Measurements from ENCODE around the gene CREBRF. TPM values are rescaled to one million over a fixed set of nuclear protein-coding genes. Genes with fewer than 3 reads are reported as not detected.

CREBRF gene
- 22.3 and 23.8 TPM in 2 replicates for total RNA-seq
- long read RNA-seq, full-length matches to known transcripts = 6 of 26 reads
- long read RNA-seq, partial matches to known transcripts = 14 of 26 reads
- long read RNA-seq, other reads (novel, unspliced or antisense) = 6 of 26 reads

- Mint-ChIP-seq H3K9me3 (ENCODE audit: unreplicated experiment) (no peaks in the 10 kb centered on the region), H3K27me3 (ENCODE audit: unreplicated experiment) (no peaks in the 10 kb centered on the region)
- TF ChIP-seq CTCF (IDR thresholded peaks at IDR 0.05) = no peak
Observed at GRCh38 chr5:173055983-173056782, at the start of gene CREBRF. CREBRF (plus strand) TSS chr5:173056352; CDS start chr5:173080776, 24,424 bp downstream.

GRCh38 chr5:173010021-173010420 is 46.1 kb upstream of the CREBRF start:
- Mint-ChIP-seq H3K27me3 (ENCODE audit: unreplicated experiment) (no peaks in the 10 kb centered on the region), H3K36me3 (ENCODE audit: unreplicated experiment) (peaks cover 4% of the 10 kb centered on the region), H3K4me3 (ENCODE audit: unreplicated experiment) (no peak overlapping the region), H3K4me1 (ENCODE audit: unreplicated experiment) (peaks cover 24% of the 10 kb centered on the region), H3K9me3 (ENCODE audit: unreplicated experiment) (no peaks in the 10 kb centered on the region), H3K27ac (ENCODE audit: unreplicated experiment) (no peak overlapping the region)
- DNase-seq (ENCODE audit: extremely low spot score, unreplicated experiment) = no peak
- no peak for TF ChIP-seq CTCF (IDR thresholded peaks at IDR 0.05)

More at GRCh38 chr5:173055983-173056782, at the start of gene CREBRF:
- H3K4me3 Mint-ChIP-seq (ENCODE audit: unreplicated experiment) = peak within 1 kb of the TSS; percentile 95
- H3K4me1 Mint-ChIP-seq (ENCODE audit: unreplicated experiment) = peaks cover 29% of the 10 kb centered on the region
- H3K36me3 Mint-ChIP-seq (ENCODE audit: unreplicated experiment) = no peaks in the 10 kb centered on the region
- peak within 1 kb of the TSS; percentile 96 for H3K27ac Mint-ChIP-seq (ENCODE audit: unreplicated experiment)
- peak; percentile 99 for DNase-seq (ENCODE audit: extremely low spot score, unreplicated experiment)

DNA sequence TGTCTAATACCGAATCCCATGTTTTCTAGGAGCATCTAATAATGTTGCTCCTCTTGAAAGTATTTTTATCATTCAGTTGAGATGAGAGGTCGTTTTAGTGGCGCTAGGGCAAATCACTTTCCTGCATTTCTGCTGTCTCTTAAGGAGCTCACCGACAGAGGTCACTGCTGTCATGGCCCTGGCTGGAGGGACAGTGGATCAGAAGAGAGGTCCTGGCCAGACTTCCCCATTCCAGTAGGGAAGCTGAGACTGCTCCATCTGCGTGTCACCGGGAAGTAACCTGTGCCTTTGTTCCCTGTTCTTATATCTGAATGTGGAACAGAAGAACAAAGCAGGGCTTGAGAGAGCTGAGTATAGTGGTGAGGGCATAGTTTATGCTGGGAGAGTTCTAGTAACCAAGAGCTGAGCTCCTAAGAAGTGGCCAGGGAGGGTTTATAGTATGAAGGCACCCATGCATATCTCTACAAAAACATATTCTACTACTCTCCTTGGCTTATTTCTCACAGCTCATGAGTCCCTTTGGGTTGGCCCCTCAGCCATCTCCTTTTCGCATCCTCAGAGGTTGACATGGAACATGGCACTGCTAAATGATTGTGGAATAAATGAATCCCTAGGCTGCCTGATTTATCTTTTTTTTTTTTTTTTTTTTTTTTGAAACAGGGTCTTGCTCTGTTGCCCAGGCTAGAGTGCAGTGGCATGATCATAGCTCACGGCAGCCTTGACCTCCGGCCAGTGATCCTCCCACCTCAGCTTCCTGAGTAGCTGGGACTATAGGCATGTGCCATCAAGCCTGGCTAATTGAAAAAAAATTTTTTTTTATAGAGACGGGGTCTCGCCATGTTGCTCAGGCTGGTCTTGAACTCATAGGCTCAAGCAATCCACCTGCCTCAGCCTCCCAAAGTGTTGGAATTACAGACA is 45.3 kb upstream of the CREBRF start:
- DNase-seq (ENCODE audit: extremely low spot score, unreplicated experiment) = no peak
- Mint-ChIP-seq H3K4me1 (ENCODE audit: unreplicated experiment) (peaks cover 27% of the 10 kb centered on the region), H3K4me3 (ENCODE audit: unreplicated experiment) (no peak overlapping the region), H3K36me3 (ENCODE audit: unreplicated experiment) (peaks cover 4% of the 10 kb centered on the region), H3K27ac (ENCODE audit: unreplicated experiment) (peak overlapping the region; percentile 49), H3K9me3 (ENCODE audit: unreplicated experiment) (no peaks in the 10 kb centered on the region), H3K27me3 (ENCODE audit: unreplicated experiment) (no peaks in the 10 kb centered on the region)
- TF ChIP-seq CTCF (IDR thresholded peaks at IDR 0.05) = peak; percentile 32

DNA sequence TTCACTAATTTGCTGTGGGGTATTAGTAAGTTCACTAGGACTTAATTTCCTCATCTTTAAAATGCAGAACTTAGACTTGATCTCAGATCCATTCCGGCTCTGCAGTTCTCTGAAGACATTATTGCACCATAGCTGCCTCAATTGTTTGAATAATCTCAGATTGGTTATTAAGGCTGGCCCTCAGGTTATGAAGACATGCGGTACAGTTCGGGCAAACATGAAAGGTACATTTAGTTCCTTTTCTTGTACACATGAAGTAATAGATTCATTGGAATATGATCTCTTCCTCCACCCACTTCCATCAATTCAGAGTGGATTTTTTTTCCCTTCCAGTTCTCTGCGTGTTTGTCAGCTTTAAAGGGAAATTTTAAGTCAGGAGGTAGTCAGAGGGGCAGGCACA is 44.6 kb upstream of the CREBRF start:
- no peak for TF ChIP-seq CTCF (IDR thresholded peaks at IDR 0.05)
- no peak for DNase-seq (ENCODE audit: extremely low spot score, unreplicated experiment)
- Mint-ChIP-seq H3K9me3 (ENCODE audit: unreplicated experiment) (no peaks in the 10 kb centered on the region), H3K36me3 (ENCODE audit: unreplicated experiment) (peaks cover 4% of the 10 kb centered on the region), H3K4me1 (ENCODE audit: unreplicated experiment) (peaks cover 35% of the 10 kb centered on the region), H3K27ac (ENCODE audit: unreplicated experiment) (no peak overlapping the region), H3K27me3 (ENCODE audit: unreplicated experiment) (no peaks in the 10 kb centered on the region), H3K4me3 (ENCODE audit: unreplicated experiment) (no peak overlapping the region)
